ENCODE measurements around the gene PTOV1. TPM values are rescaled to one million over a fixed set of nuclear protein-coding genes. Genes with fewer than 3 reads are reported as not detected.

The PTOV1 gene
- total RNA-seq, 2 donors from 2014 or later: 63.8 to 73.3 TPM

GRCh38 chr19:49872245-49873128, 21.5 kb downstream of the PTOV1 start:
- DNase-seq: no peak
- Mint-ChIP-seq H3K27ac (peak overlapping the region; percentile 35), H3K36me3 (ENCODE audit: insufficient read depth in 2 of 2) (peaks cover 0 to 4% of the 10 kb centered on the region in 2 donors), H3K27me3 (ENCODE audit: low read depth) (no peaks in the 10 kb centered on the region), H3K9me3 (no peaks in the 10 kb centered on the region), H3K4me3 (peak overlapping the region in 1 of 2 donors; percentile 3), H3K4me1 (ENCODE audit: low read depth) (peaks cover 32% of the 10 kb centered on the region)
- no peak for ATAC-seq (replicated peaks in 1 of 2)

GRCh38 chr19:49873129-49873521, 22.2 kb downstream of the PTOV1 start:
- no peak overlapping the region for H3K4me3 Mint-ChIP-seq
- H3K36me3 Mint-ChIP-seq (ENCODE audit: insufficient read depth in 2 of 2): peaks cover 0 to 5% of the 10 kb centered on the region in 2 donors
- H3K4me1 Mint-ChIP-seq (ENCODE audit: low read depth): peaks cover 35% of the 10 kb centered on the region
- DNase-seq (no peak), ATAC-seq (replicated peaks in 1 of 2) (no peak)
- no peaks in the 10 kb centered on the region for H3K27me3 Mint-ChIP-seq (ENCODE audit: low read depth)
- no peak overlapping the region for H3K27ac Mint-ChIP-seq
- H3K9me3 Mint-ChIP-seq: no peaks in the 10 kb centered on the region

GRCh38 chr19:49873834-49874233, 22.9 kb downstream of the PTOV1 start:
- H3K9me3 Mint-ChIP-seq: no peaks in the 10 kb centered on the region
- no peak overlapping the region for H3K27ac Mint-ChIP-seq
- peaks cover 42% of the 10 kb centered on the region for H3K4me1 Mint-ChIP-seq (ENCODE audit: low read depth)
- no peak for ATAC-seq (replicated peaks in 1 of 2)
- H3K4me3 Mint-ChIP-seq: no peak overlapping the region
- H3K36me3 Mint-ChIP-seq (ENCODE audit: insufficient read depth in 2 of 2): peaks cover 0 to 5% of the 10 kb centered on the region in 2 donors
- no peak for DNase-seq
- no peaks in the 10 kb centered on the region for H3K27me3 Mint-ChIP-seq (ENCODE audit: low read depth)

DNA sequence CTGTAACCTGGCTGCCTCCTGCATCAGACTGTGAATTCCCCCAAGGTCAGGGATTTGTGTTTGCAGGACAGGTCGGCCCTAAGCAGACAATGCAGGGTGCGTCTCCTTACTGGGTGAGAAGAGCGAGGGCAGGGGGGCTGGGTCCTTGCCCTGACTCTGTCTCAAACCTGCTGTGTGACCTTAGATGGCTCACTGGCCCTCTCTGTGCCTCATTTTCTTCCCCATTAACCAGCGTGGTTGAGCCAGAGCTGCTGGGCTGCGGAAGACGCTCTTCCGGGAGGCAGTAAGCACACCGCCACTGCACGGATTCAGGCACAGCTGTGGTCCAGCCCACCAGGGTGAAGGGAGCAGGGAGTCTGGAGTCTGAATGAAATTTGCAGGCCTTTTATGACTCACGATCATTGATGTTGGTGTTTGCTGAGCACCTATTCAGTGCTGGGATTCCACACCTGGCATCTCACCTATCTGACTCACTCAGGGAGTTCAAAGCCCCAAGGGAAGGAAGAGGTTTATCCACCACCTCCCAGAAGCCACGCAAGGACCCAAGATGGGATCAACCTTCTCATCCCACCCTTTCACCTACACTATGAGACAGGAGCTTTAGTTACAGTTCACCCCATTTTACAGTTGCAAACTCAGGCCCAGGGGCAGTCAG, 23.7 kb downstream of the PTOV1 start:
- no peaks in the 10 kb centered on the region for H3K27me3 Mint-ChIP-seq (ENCODE audit: low read depth)
- no peaks in the 10 kb centered on the region for H3K9me3 Mint-ChIP-seq
- peaks cover 0 to 5% of the 10 kb centered on the region in 2 donors for H3K36me3 Mint-ChIP-seq (ENCODE audit: insufficient read depth in 2 of 2)
- ATAC-seq (replicated peaks in 1 of 2) (no peak), DNase-seq (no peak)
- H3K27ac Mint-ChIP-seq: peak overlapping the region; percentile 52
- peaks cover 50% of the 10 kb centered on the region for H3K4me1 Mint-ChIP-seq (ENCODE audit: low read depth)
- no peak overlapping the region for H3K4me3 Mint-ChIP-seq

GRCh38 chr19:49875177-49875576, 24.2 kb downstream of the PTOV1 start:
- ATAC-seq (replicated peaks in 1 of 2): no peak

GRCh38 chr19:49875857-49876421, 25.0 kb downstream of the PTOV1 start:
- DNase-seq (peak; percentile 65 to 71), ATAC-seq (replicated peaks in 1 of 2) (peak in 1 of 2 donors; percentile 8)
- Mint-ChIP-seq H3K9me3 (no peaks in the 10 kb centered on the region), H3K4me3 (no peak overlapping the region), H3K27me3 (ENCODE audit: low read depth) (no peaks in the 10 kb centered on the region), H3K4me1 (ENCODE audit: low read depth) (peaks cover 43% of the 10 kb centered on the region), H3K36me3 (ENCODE audit: insufficient read depth in 2 of 2) (peaks cover 0 to 12% of the 10 kb centered on the region in 2 donors), H3K27ac (peak overlapping the region; percentile 93)

More at GRCh38 chr19:49875177-49875576, 24.2 kb downstream of the PTOV1 start:
- DNase-seq: no peak
- Mint-ChIP-seq H3K4me3 (no peak overlapping the region), H3K9me3 (no peaks in the 10 kb centered on the region), H3K27ac (peak overlapping the region; percentile 93), H3K4me1 (ENCODE audit: low read depth) (peaks cover 48% of the 10 kb centered on the region), H3K36me3 (ENCODE audit: insufficient read depth in 2 of 2) (peaks cover 0 to 9% of the 10 kb centered on the region in 2 donors), H3K27me3 (ENCODE audit: low read depth) (no peaks in the 10 kb centered on the region)

DNA sequence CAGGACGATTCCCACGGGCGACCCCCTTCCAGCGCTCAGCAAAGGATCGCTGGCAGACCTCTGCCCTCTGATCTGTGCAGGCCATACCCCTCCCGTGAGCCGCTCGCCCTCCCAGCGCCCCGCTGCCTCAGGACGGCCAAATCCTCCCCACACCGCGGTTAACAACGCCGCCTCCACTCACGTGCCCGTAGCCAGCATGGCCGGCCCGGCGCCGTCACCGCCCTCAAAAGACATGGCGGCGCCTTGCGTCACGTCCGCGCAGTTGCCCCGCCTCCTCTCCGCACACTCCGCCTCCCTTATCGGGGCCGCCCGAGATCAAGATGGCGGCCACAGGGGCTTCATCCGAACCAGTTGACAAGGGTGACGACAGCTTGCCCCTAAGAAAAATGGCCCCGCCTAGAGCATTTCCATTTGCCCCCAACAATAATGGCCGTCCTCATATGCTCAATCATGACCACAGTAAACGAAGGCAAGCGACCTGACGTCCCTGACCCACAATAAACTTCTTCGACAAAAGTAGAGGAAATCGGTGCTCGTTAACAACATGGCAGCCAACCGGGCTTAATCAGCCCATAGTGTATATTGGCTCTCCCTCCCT, 25.6 kb downstream of the PTOV1 start:
- no peaks in the 10 kb centered on the region for H3K27me3 Mint-ChIP-seq (ENCODE audit: low read depth)

GRCh38 chr19:49877020-49877878, 26.3 kb downstream of the PTOV1 start, which contains the start of the genes AKT1S1 and TBC1D17:
AKT1S1 (minus strand) TSS chr19:49877355; CDS start chr19:49873295, 4,060 bp downstream.
TBC1D17 (plus strand) TSS chr19:49877702; CDS start chr19:49877724, 22 bp downstream.
- peak within 1 kb of the TSS; percentile 93 for H3K27ac Mint-ChIP-seq
- H3K4me3 Mint-ChIP-seq: no peak within 1 kb of the TSS
- ATAC-seq (replicated peaks in 1 of 2): peak; percentile 69 to 78
- no peaks in the 10 kb centered on the region for H3K27me3 Mint-ChIP-seq (ENCODE audit: low read depth)
- H3K9me3 Mint-ChIP-seq: no peaks in the 10 kb centered on the region
- peaks cover 2 to 15% of the 10 kb centered on the region in 2 donors for H3K36me3 Mint-ChIP-seq (ENCODE audit: insufficient read depth in 2 of 2)
- H3K4me1 Mint-ChIP-seq (ENCODE audit: low read depth): peaks cover 37% of the 10 kb centered on the region
- DNase-seq: peak; percentile 97 to 99

More for the DNA sequence above, 25.6 kb downstream of the PTOV1 start:
- DNase-seq: peak; percentile 98
- Mint-ChIP-seq H3K36me3 (ENCODE audit: insufficient read depth in 2 of 2) (peaks cover 0 to 14% of the 10 kb centered on the region in 2 donors), H3K4me3 (no peak overlapping the region), H3K9me3 (no peaks in the 10 kb centered on the region), H3K27ac (no peak overlapping the region), H3K4me1 (ENCODE audit: low read depth) (peaks cover 43% of the 10 kb centered on the region)
- peak; percentile 58 to 59 for ATAC-seq (replicated peaks in 1 of 2)

DNA sequence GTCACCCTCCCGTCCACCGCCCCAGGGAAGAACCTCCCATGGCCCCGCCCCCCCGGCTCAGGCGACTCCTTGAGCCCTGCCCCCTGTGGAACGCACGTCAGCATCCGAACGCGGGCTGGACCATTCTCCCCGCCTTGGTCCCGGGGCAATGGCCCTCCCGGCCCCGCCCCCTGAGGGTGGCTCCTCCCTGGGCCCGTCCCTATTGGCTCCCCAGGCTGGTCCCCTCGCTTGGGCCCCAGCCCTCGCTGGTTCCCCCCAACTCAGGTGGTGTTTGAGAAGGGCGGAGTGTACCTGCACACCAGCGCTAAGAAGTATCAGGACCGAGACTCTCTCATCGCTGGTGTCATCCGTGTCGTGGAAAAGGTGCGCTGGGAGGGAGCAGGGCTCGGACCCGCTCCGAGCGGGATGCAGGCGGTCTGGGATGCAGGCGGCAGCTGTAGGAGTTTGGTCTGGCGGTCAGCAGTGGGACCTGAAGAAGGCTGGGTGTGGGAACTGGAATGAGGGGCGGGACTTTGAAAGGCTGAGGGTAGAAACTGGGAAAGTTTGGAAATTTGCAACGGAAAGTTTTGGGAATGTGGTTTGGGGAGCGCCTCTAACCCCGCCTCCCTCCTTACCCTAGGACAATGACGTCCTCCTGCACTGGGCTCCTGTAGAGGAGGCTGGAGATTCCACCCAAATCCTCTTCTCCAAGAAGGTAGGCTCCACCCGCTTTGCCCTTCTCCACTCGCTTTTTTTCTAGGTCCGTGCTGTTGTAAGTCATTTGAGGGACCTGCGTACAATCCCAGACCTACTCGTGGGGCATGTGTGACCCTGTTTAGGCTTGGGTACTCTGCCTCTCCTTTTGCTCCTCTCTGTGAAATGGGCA, 27.2 kb downstream of the PTOV1 start:
- Mint-ChIP-seq H3K27me3 (ENCODE audit: low read depth) (no peaks in the 10 kb centered on the region), H3K4me1 (ENCODE audit: low read depth) (peaks cover 34% of the 10 kb centered on the region), H3K36me3 (ENCODE audit: insufficient read depth in 2 of 2) (peaks cover 4 to 19% of the 10 kb centered on the region in 2 donors), H3K4me3 (no peak overlapping the region), H3K27ac (peak overlapping the region; percentile 48), H3K9me3 (no peaks in the 10 kb centered on the region)
- DNase-seq (peak; percentile 100), ATAC-seq (replicated peaks in 1 of 2) (peak; percentile 78 to 79)

GRCh38 chr19:49878744-49879070, 27.7 kb downstream of the PTOV1 start:
- no peak for DNase-seq
- Mint-ChIP-seq H3K27me3 (ENCODE audit: low read depth) (no peaks in the 10 kb centered on the region), H3K27ac (no peak overlapping the region), H3K4me3 (no peak overlapping the region), H3K4me1 (ENCODE audit: low read depth) (peaks cover 34% of the 10 kb centered on the region), H3K9me3 (no peaks in the 10 kb centered on the region), H3K36me3 (ENCODE audit: insufficient read depth in 2 of 2) (peaks cover 7 to 24% of the 10 kb centered on the region in 2 donors)
- ATAC-seq (replicated peaks in 1 of 2): no peak

DNA sequence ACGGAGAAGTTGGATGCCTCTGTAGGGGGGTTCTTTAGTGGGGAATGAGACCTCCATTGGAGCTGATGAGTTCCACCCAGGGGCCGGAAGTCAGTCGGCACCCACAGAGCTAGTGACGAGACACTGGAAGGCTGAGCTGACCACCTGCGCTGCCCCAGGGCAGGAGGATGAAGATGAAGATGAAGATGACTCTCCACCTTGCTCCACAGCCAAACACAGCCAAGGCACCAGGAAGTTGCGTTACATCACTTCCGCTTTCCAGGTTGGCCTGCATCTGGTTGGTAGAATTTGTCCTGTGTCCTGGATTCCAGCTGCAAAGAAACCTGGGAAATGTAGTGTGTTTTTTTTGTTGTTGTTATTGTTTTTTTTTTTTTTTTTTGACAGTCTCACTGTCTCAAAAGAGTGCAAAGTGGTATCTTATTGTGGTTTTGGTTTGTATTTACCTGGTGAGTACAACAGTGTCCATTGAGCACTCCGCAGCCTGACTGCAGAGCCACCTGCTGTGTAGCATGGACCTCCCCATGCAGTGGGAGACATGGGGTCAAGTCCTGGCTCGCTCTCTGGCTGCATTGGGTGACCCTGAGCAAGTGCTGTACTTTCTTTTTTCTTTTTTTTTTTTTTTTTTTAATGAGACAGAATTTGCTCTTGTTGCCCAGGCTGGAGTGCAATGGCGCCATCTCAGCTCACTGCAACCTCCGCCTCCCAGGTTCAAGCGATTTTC, 28.4 kb downstream of the PTOV1 start:
- peak overlapping the region in 1 of 2 donors; percentile 15 for H3K4me3 Mint-ChIP-seq
- H3K9me3 Mint-ChIP-seq: no peaks in the 10 kb centered on the region
- DNase-seq: no peak
- H3K36me3 Mint-ChIP-seq (ENCODE audit: insufficient read depth in 2 of 2): peaks cover 7 to 24% of the 10 kb centered on the region in 2 donors
- ATAC-seq (replicated peaks in 1 of 2): no peak
- no peaks in the 10 kb centered on the region for H3K27me3 Mint-ChIP-seq (ENCODE audit: low read depth)
- H3K4me1 Mint-ChIP-seq (ENCODE audit: low read depth): peaks cover 34% of the 10 kb centered on the region
- H3K27ac Mint-ChIP-seq: no peak overlapping the region
